Endothelial cell of umbilical vein (primary cell): Measurements from ENCODE around the gene GNAQ. TPM values are rescaled to one million over a fixed set of nuclear protein-coding genes. Genes with fewer than 3 reads are reported as not detected.

Experiments used
- BruUV-seq: library from RNA; stranded (reverse); fragments of 400-500 nt; replicated peaks from 2 replicates; lab custom pipeline; 2021; lab: Mats Ljungman, UMichigan
- CTCF ChIA-PET: fragments of 300-600, 350-600 bp; sonication (Branson Sonifier 250); formaldehyde crosslinking; loops from one replicate; lab custom pipeline; 2021; ENCODE audit warnings: antibody characterized with exemption, inconsistent platforms; lab: Charles Lee
- POLR2A ChIA-PET: fragments of 300-600, 350-600 bp; sonication (Branson Sonifier 250); formaldehyde crosslinking; loops from one replicate; lab custom pipeline; 2021; ENCODE audit warnings: antibody characterized with exemption, inconsistent platforms; lab: Charles Lee
- DNase-seq: peaks from one replicate; pipeline ENCODE4 v3.0.0-alpha.2; 2011; ENCODE audit warnings: low read depth, low spot score
- FAIRE-seq: peaks from 2 replicates; lab custom pipeline; 2011; peaks lifted over from hg19 to GRCh38; lab: Jason Lieb, UNC
- H2AFZ ChIP-seq: 2 replicates; pipeline ENCODE4 v1.6.0; 2012; ENCODE audit warnings: low read depth, low read length, control low read depth, inconsistent platforms
- H3K27ac ChIP-seq: 2 replicates; pipeline ENCODE4 v1.5.1; 2011; ENCODE audit warnings: low read depth, mild to moderate bottlenecking, control low read depth, low read length, moderate library complexity; ENCODE audit not compliant: insufficient read depth
- H3K27me3 ChIP-seq, 2 experiments: 2 replicates each; pipeline versions ENCODE4 v1.6.0 to v1.6.1; 2011; ENCODE audit warnings: low read length in 2 of 2, mixed read lengths in 1 of 2; ENCODE audit not compliant: control insufficient read depth in 2 of 2, insufficient read depth in 2 of 2
- H3K36me3 ChIP-seq, 2 experiments: 2 replicates in 1 of 2; 3 replicates in 1 of 2; pipeline ENCODE4 v1.5.1; 2011; ENCODE audit warnings: low read length in 2 of 2, mild to moderate bottlenecking in 1 of 2, moderate library complexity in 1 of 2; ENCODE audit not compliant: control insufficient read depth in 2 of 2, insufficient read depth in 2 of 2; ENCODE audit errors: extremely low read depth in 1 of 2
- H3K4me1 ChIP-seq: 3 replicates; pipeline ENCODE4 v1.5.1; 2011; ENCODE audit warnings: mild to moderate bottlenecking, low read length; ENCODE audit not compliant: control insufficient read depth, insufficient read depth; ENCODE audit errors: extremely low read depth
- H3K4me2 ChIP-seq: 2 replicates; pipeline ENCODE4 v1.6.1; 2011; ENCODE audit warnings: low read length, control low read depth, mixed read lengths; ENCODE audit not compliant: insufficient read depth
- H3K4me3 ChIP-seq, 3 experiments: fragments of 200-600 bp in 1 of 3; sonication (generic), shearing (Covaris generic) in 1 of 3; replicated peaks in 1 of 3; 2 replicates each; pipeline ENCODE4 v1.5.1; 2011 to 2016; ENCODE audit warnings: control low read depth in 3 of 3, low read length in 3 of 3, mild to moderate bottlenecking in 2 of 3, inconsistent platforms in 1 of 3, low read depth in 1 of 3, moderate library complexity in 1 of 3; ENCODE audit not compliant: insufficient read depth in 1 of 3
- H3K79me2 ChIP-seq: 2 replicates; pipeline ENCODE4 v1.6.0; 2012; ENCODE audit warnings: low read length, inconsistent platforms; ENCODE audit not compliant: control insufficient read depth, insufficient read depth
- H3K9ac ChIP-seq: replicated peaks from 2 replicates; pipeline ENCODE3; 2011; ENCODE audit warnings: low read length, control low read depth; ENCODE audit not compliant: insufficient read depth; ENCODE audit errors: extremely low read depth
- H3K9me1 ChIP-seq: replicated peaks from 3 replicates; pipeline ENCODE4 v1.6.0; 2011; ENCODE audit warnings: mild to moderate bottlenecking, low read length; ENCODE audit not compliant: control insufficient read depth, insufficient read depth; ENCODE audit errors: extremely low read depth
- H3K9me3 ChIP-seq: replicated peaks from 2 replicates; pipeline ENCODE4 v1.5.1; 2012; ENCODE audit warnings: low read length, inconsistent platforms; ENCODE audit not compliant: control insufficient read depth, insufficient read depth
- H4K20me1 ChIP-seq: replicated peaks from 2 replicates; pipeline ENCODE3; 2011; ENCODE audit warnings: mild to moderate bottlenecking, low read length; ENCODE audit not compliant: control insufficient read depth, insufficient read depth; ENCODE audit errors: extremely low read depth
- EZH2 ChIP-seq: IDR thresholded peaks from 2 replicates; pipeline ENCODE4 v1.6.1; 2012; ENCODE audit warnings: borderline replicate concordance, low read depth, mild to moderate bottlenecking, moderate library complexity, low read length, inconsistent platforms; ENCODE audit not compliant: severe bottlenecking
- FOS ChIP-seq: IDR thresholded peaks from 2 replicates; pipeline ENCODE4 v1.6.1; 2011; ENCODE audit warnings: mild to moderate bottlenecking, low read length, moderate library complexity, borderline replicate concordance; ENCODE audit not compliant: insufficient read depth
- GATA2 ChIP-seq: IDR thresholded peaks from 2 replicates; pipeline ENCODE4 v1.7.0; 2011; ENCODE audit warnings: low read depth, mild to moderate bottlenecking, moderate library complexity, mixed read lengths, low read length; ENCODE audit not compliant: insufficient read length, insufficient read depth
- JUN ChIP-seq: IDR thresholded peaks from 2 replicates; pipeline ENCODE4 v1.6.1; 2011; ENCODE audit warnings: borderline replicate concordance, low read depth; ENCODE audit not compliant: insufficient read length, insufficient read depth
- MYC ChIP-seq: IDR thresholded peaks from one replicate; pipeline ENCODE4 v1.6.1; 2011; ENCODE audit warnings: mild to moderate bottlenecking, low read depth, low read length
- POLR2A ChIP-seq: IDR thresholded peaks from 2 replicates; pipeline ENCODE4 v1.6.1; 2012; ENCODE audit warnings: low read depth, mild to moderate bottlenecking, control low read depth, low read length
- POLR2AphosphoS5 ChIP-seq: IDR thresholded peaks from 2 replicates; pipeline ENCODE4 v1.6.1; 2012; ENCODE audit warnings: low read depth, mild to moderate bottlenecking, control low read depth, low read length, moderate library complexity; ENCODE audit not compliant: insufficient read depth
- dilution Hi-C: fragments of 300-500 bp; cut with MboI; formaldehyde crosslinking; loops from one replicate; pipeline ENCODE4 v1.15.0; 2019; ENCODE audit warnings: low sequenced_read_pairs; ENCODE audit not compliant: extremely low pct_ligation_motif_present
- intact Hi-C: fragments of 100-400 bp; cut with micrococcal nuclease; formaldehyde crosslinking; loops from one replicate; pipeline ENCODE4 v1.10.0; 2022
- polyA plus RNA-seq, 4 experiments: library from polyadenylated mRNA; depleted of rRNA in 3 of 4; stranded (reverse) in 3 of 4; unstranded in 1 of 4; fragments of >200 nt; gene quantifications; 2 replicates each; pipeline versions ENCODE4 v1.2.1 to v1.2.3, GENCODE V29; 2011 to 2012; ENCODE audit warnings: missing spikeins in 1 of 4
- total RNA-seq: library from RNA; stranded (reverse); gene quantifications from 2 replicates; pipeline ENCODE4 v1.2.3, GENCODE V29; 2021
- TF ChIP-seq, protein P1 (sequence below), 2 donors: IDR thresholded peaks; 1 replicate in 1 of 2; 2 replicates in 1 of 2; pipeline ENCODE4 v1.5.1; 2011; ENCODE audit warnings: low read length in 2 of 2, mild to moderate bottlenecking in 2 of 2, moderate library complexity in 2 of 2, control low read depth in 1 of 2, inconsistent platforms in 1 of 2, low read depth in 1 of 2; ENCODE audit not compliant: insufficient read depth in 1 of 2; ENCODE audit errors: extremely low read depth in 1 of 2
- TF ChIP-seq, protein P2 (sequence below): IDR thresholded peaks from 2 replicates; pipeline ENCODE4 v1.6.1; 2011; ENCODE audit not compliant: insufficient read depth, insufficient read length

Gene GNAQ
- total and polyA plus RNA-seq, 2 donors (not counting 3 experiments of a cell fraction or from before 2014, with no cell fraction given): 26.1 to 67.3 TPM

DNA sequence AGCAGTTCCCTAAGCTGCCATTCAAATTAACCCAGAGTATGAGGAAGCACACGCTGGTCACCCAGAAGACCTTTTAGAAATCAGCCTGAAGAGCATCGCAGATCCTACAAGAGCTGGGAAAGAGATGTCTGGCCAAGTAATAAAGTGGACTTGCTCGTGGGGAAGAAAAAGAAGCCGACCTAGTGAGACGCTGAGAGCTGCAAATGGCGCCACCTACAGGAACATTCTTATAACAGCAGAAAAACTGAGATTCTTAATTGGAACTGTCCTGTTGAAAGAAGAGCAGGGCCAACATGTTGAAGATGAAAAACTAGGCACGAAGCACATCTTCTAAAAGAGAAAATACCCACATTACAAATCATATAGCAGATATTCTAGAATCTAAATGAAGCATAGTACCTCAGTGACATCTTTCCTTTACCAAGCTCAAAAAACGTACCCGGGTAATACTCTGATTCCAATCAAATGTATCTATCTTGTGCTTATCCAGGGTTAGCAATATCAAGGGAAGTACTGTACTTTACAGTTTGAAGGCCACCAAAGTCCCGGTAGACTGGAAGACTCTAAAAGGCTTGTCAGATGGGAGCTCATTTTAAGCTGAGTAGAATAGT lies 3.9 kb upstream of the GNAQ start:
- ChIA-PET CTCF (interaction anchor here (0.6 to 14.2 kb wide), 59 partner anchors 9 to 744 kb away, joined by 3 to 431 read pairs (median 4); partner anchors contain the start of gene PSAT1), POLR2A (interaction anchor here (1.2 kb wide), 1 partner anchor 58 kb away, joined by 3 read pairs; no protein-coding TSS in a partner anchor)
- H3K9ac ChIP-seq: no peak overlapping the region
- H3K4me1 ChIP-seq: peaks cover 38% of the 10 kb centered on the region
- H3K4me3 ChIP-seq: no peak overlapping the region
- no peaks in the 10 kb centered on the region for H3K9me3 ChIP-seq
- dilution Hi-C loops: no loop called here
- intact Hi-C loops: loop anchor here (1.0 to 10.0 kb wide), 9 partner anchors 58 to 861 kb away; partner anchors contain the start of gene VPS13A
- peak; percentile 88 for DNase-seq
- TF ChIP-seq MYC: no peak
- TF ChIP-seq, protein P1, sequence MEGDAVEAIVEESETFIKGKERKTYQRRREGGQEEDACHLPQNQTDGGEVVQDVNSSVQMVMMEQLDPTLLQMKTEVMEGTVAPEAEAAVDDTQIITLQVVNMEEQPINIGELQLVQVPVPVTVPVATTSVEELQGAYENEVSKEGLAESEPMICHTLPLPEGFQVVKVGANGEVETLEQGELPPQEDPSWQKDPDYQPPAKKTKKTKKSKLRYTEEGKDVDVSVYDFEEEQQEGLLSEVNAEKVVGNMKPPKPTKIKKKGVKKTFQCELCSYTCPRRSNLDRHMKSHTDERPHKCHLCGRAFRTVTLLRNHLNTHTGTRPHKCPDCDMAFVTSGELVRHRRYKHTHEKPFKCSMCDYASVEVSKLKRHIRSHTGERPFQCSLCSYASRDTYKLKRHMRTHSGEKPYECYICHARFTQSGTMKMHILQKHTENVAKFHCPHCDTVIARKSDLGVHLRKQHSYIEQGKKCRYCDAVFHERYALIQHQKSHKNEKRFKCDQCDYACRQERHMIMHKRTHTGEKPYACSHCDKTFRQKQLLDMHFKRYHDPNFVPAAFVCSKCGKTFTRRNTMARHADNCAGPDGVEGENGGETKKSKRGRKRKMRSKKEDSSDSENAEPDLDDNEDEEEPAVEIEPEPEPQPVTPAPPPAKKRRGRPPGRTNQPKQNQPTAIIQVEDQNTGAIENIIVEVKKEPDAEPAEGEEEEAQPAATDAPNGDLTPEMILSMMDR (IDR thresholded peaks at IDR 0.05; ENCODE audit: extremely low read depth in 1 of 2, insufficient read depth in 1 of 2, low read depth in 1 of 2, low read length in 2 of 2): peak; percentile 69 to 74
- H3K9me1 ChIP-seq: no peaks in the 10 kb centered on the region
- H3K27me3 ChIP-seq: no peaks in the 10 kb centered on the region
- FAIRE-seq: peak; percentile 94
- H3K27ac ChIP-seq: no peak overlapping the region
- H4K20me1 ChIP-seq: no peaks in the 10 kb centered on the region
- no TSS peak for BruUV-seq
- peak overlapping the region; percentile 37 for H3K4me2 ChIP-seq
- H2AFZ ChIP-seq: peak overlapping the region; percentile 80
- H3K36me3 ChIP-seq: no peaks in the 10 kb centered on the region
- peaks cover 7% of the 10 kb centered on the region for H3K79me2 ChIP-seq

DNA sequence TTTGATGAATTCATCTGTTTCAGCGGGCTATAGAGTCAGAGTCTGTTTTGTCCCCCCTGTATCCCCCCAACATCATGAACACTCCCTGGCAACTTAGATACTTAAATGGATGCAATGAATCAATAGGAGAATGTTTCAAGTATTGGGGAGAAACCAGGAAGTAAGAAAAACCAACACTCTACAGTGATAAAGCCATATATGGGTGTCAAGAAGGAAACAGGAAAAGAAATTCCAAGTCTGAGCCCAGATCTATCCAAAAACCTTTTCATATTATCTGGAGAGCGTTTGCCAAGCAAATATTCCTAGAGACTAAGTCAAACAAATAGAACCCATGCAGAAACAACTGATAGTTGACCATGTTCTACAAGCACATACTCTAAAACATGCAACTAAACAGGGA lies 2.3 kb upstream of the GNAQ start:
- Histone ChIP-seq H3K4me1 (peaks cover 37% of the 10 kb centered on the region), H3K27me3 (no peaks in the 10 kb centered on the region), H3K4me3 (no peak overlapping the region), H3K79me2 (peaks cover 23% of the 10 kb centered on the region), H3K27ac (no peak overlapping the region), H3K36me3 (no peaks in the 10 kb centered on the region), H3K4me2 (no peak overlapping the region), H3K9me3 (no peaks in the 10 kb centered on the region), H4K20me1 (peaks cover 2% of the 10 kb centered on the region), H3K9me1 (no peaks in the 10 kb centered on the region), H3K9ac (no peak overlapping the region), H2AFZ (peak overlapping the region; percentile 9)
- peak; percentile 35 for FAIRE-seq
- DNase-seq: no peak
- no TSS peak for BruUV-seq
- intact Hi-C loops: loop anchor here (2.0 to 10.0 kb wide), 6 partner anchors 72 to 859 kb away; partner anchors contain the start of gene VPS13A
- dilution Hi-C loops: no loop called here
- POLR2A ChIA-PET: no interaction called here
- TF ChIP-seq FOS (no peak), EZH2 (no peak), POLR2AphosphoS5 (no peak), JUN (no peak), POLR2A (no peak), GATA2 (no peak), MYC (no peak)
- TF ChIP-seq, protein P1 (IDR thresholded peaks at IDR 0.05; ENCODE audit: extremely low read depth in 1 of 2, insufficient read depth in 1 of 2, low read depth in 1 of 2, low read length in 2 of 2): no peak
- TF ChIP-seq, protein P2, sequence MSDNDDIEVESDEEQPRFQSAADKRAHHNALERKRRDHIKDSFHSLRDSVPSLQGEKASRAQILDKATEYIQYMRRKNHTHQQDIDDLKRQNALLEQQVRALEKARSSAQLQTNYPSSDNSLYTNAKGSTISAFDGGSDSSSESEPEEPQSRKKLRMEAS: no peak
- CTCF ChIA-PET: interaction anchor here (2.6 to 14.2 kb wide), 4 partner anchors 11 to 192 kb away, joined by 22 to 431 read pairs (median 28); no protein-coding TSS in a partner anchor
